ENCODE measurements around the gene SPECC1. TPM values are rescaled to one million over a fixed set of nuclear protein-coding genes. Genes with fewer than 3 reads are reported as not detected.

The SPECC1 gene
- total and polyA plus RNA-seq, 9 of the 15 experiments (the other 6 are each of a cell fraction or from before 2014, with no cell fraction given): 2.4 to 19.6 (median 14.7) TPM

DNA sequence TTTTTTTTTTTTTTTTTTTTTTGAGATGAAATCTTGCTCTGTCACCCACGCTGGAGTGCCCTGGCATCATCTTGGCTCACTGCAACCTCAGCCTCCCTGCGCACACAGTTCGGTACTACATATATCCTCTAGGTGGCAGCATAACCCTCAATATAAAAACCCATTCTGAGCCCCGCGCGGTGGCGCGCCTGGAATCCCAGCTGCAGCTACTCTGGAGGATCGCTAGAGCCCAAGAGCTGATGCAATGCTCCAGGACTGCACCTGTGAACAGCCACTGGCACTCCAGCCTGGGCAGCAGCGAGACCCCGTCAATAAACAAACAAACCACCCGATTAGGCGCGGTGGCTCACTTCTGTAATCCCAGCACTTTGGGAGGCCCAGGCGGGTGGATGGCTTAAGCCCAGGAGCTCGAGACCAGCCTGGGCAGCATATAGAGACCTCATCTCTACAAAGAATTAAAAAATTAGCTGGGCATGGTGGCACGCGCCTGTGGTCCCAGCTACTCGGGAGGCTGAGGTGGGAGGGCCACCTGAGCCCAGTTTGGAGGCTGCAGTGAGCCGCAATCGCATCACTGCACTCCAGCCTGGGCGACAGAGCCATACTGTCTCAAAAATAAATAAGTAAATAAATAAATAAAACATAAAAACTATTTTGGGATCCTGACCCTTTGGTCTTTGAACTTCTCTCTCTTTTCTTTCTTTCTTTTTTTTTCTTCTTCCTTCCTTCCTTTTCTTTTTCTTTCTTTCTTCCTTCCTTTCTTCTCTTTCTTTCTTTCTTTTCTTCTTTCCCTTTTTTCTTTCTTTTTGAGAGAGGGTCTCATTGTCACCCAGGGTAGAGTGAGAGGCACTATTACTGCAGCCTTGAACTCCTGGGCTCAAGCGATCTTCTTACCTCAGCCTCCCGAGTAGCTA, 16.1 kb upstream of the SPECC1 start (continued):
- TF ChIP-seq ATF6 (CRISPR knock-in tag; IDR thresholded peaks at IDR 0.05) (no peak), ZBTB1 (CRISPR knock-in tag; IDR thresholded peaks at IDR 0.05; ENCODE audit: borderline replicate concordance, low read depth) (no peak), SMAD3 (CRISPR knock-in tag; conservative IDR thresholded peaks at IDR 0.05) (no peak), ARNT (IDR thresholded peaks at IDR 0.05) (no peak), RBFOX2 (IDR thresholded peaks at IDR 0.05; ENCODE audit: low read depth, low read length) (peak; percentile 60), GABPB2 (CRISPR knock-in tag; conservative IDR thresholded peaks at IDR 0.05) (no peak), PBX2 (CRISPR knock-in tag; IDR thresholded peaks at IDR 0.05; ENCODE audit: low read depth) (no peak), PBX2 (tag; conservative IDR thresholded peaks at IDR 0.05; ENCODE audit: low read depth) (no peak), ZNF77 (CRISPR knock-in tag; IDR thresholded peaks at IDR 0.05) (no peak), RFX7 (CRISPR knock-in tag; IDR thresholded peaks at IDR 0.05) (no peak), MXD1 (CRISPR knock-in tag; IDR thresholded peaks at IDR 0.05; ENCODE audit: borderline replicate concordance, poor library complexity, severe bottlenecking) (no peak), CHD2 (IDR thresholded peaks at IDR 0.05; ENCODE audit: low read depth, low read length) (no peak), POLR2B (IDR thresholded peaks at IDR 0.05; ENCODE audit: low read depth, partially characterized antibody) (no peak)
- TF ChIP-seq, protein P1, sequence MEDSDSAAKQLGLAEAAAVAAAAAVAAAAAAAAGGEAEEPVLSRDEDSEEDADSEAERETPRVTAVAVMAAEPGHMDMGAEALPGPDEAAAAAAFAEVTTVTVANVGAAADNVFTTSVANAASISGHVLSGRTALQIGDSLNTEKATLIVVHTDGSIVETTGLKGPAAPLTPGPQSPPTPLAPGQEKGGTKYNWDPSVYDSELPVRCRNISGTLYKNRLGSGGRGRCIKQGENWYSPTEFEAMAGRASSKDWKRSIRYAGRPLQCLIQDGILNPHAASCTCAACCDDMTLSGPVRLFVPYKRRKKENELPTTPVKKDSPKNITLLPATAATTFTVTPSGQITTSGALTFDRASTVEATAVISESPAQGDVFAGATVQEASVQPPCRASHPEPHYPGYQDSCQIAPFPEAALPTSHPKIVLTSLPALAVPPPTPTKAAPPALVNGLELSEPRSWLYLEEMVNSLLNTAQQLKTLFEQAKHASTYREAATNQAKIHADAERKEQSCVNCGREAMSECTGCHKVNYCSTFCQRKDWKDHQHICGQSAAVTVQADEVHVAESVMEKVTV (CRISPR knock-in tag; IDR thresholded peaks at IDR 0.05): peak; percentile 39; the same call in 1 of the 2 replicates
- TF ChIP-seq, protein P2, sequence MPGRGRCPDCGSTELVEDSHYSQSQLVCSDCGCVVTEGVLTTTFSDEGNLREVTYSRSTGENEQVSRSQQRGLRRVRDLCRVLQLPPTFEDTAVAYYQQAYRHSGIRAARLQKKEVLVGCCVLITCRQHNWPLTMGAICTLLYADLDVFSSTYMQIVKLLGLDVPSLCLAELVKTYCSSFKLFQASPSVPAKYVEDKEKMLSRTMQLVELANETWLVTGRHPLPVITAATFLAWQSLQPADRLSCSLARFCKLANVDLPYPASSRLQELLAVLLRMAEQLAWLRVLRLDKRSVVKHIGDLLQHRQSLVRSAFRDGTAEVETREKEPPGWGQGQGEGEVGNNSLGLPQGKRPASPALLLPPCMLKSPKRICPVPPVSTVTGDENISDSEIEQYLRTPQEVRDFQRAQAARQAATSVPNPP (IDR thresholded peaks at IDR 0.05; ENCODE audit: borderline replicate concordance, insufficient read depth, insufficient read length): no peak
- TF ChIP-seq, protein P3, sequence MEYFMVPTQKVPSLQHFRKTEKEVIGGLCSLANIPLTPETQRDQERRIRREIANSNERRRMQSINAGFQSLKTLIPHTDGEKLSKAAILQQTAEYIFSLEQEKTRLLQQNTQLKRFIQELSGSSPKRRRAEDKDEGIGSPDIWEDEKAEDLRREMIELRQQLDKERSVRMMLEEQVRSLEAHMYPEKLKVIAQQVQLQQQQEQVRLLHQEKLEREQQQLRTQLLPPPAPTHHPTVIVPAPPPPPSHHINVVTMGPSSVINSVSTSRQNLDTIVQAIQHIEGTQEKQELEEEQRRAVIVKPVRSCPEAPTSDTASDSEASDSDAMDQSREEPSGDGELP (CRISPR knock-in tag; IDR thresholded peaks at IDR 0.05; ENCODE audit: borderline replicate concordance): peak; percentile 85
